GM12864 (cell line): ENCODE measurements around the gene RNF133.

Experiments
- DNase-seq: peaks from one replicate; pipeline ENCODE4 v3.0.0-alpha.2; 2011; ENCODE audit warnings: low read depth
- H3K4me3 ChIP-seq: 2 replicates; pipeline ENCODE4 v1.5.1; 2011; ENCODE audit warnings: mild to moderate bottlenecking, low read depth, low read length, control low read depth
- CTCF ChIP-seq: IDR thresholded peaks from 2 replicates; pipeline ENCODE4 v1.5.1; 2011; ENCODE audit warnings: low read depth, mild to moderate bottlenecking, moderate library complexity, low read length, control low read depth, inconsistent platforms; ENCODE audit errors: missing control alignments

Gene RNF133

GRCh38 chr7:122709930-122710646, 11.2 kb upstream of the RNF133 start:
- DNase-seq = no peak
- no peak overlapping the region for H3K4me3 ChIP-seq
- TF ChIP-seq CTCF = no peak

- no peak for TF ChIP-seq CTCF
- no peak overlapping the region for H3K4me3 ChIP-seq
- DNase-seq = no peak
Observed at GRCh38 chr7:122706836-122707235, 7.9 kb upstream of the RNF133 start.

- no peak within 1 kb of the TSS for H3K4me3 ChIP-seq
- no peak for DNase-seq
- TF ChIP-seq CTCF = no peak
Observed at GRCh38 chr7:122702872-122703510, 4.1 kb upstream of the RNF133 start, which contains the start of gene RNF148. TSS of gene RNF148 (minus strand) at chr7:122702922. CDS start at chr7:122702750, 172 bp downstream.

- no peak overlapping the region for H3K4me3 ChIP-seq
- TF ChIP-seq CTCF = no peak
Observed at GRCh38 chr7:122695816-122696215, 3.1 kb downstream of the RNF133 start.

GRCh38 chr7:122694697-122695096, 4.2 kb downstream of the RNF133 start:
- no peak for TF ChIP-seq CTCF
- no peak for DNase-seq
- no peak overlapping the region for H3K4me3 ChIP-seq

More at GRCh38 chr7:122695816-122696215, 3.1 kb downstream of the RNF133 start:
- no peak for DNase-seq

- no peak for DNase-seq
- H3K4me3 ChIP-seq = no peak overlapping the region
Observed at GRCh38 chr7:122692769-122693309, 6.1 kb downstream of the RNF133 start.

More at GRCh38 chr7:122692769-122693309, 6.1 kb downstream of the RNF133 start:
- TF ChIP-seq CTCF = no peak
